NCI-H460 (cell line): Measurements from ENCODE around the gene VWF. TPM values are rescaled to one million over a fixed set of nuclear protein-coding genes. Genes with fewer than 3 reads are reported as not detected.
"Not testable (repeated sequence)": the region's sequence is repeated elsewhere in the genome, so short reads cannot be mapped to it uniquely, and the experiment has no call there.

Experiments used
- DNase-seq: peaks from one replicate; pipeline ENCODE4 v3.0.0-alpha.2; 2016; ENCODE audit warnings: low read depth; ENCODE audit errors: extremely low read depth
- total RNA-seq: library from RNA; depleted of rRNA; stranded (reverse); fragments of >200 nt; shearing (Covaris generic); gene quantifications from 2 replicates; pipeline ENCODE4 v1.2.3, GENCODE V29; 2014

VWF gene
- total RNA-seq, 1 experiment from 2014 or later, result 0.02 TPM

- DNase-seq, result not testable (repeated sequence)
Measured at GRCh38 chr12:6010631-6011350, 113.7 kb downstream of the VWF start.

- no peak for DNase-seq
Measured at GRCh38 chr12:5997260-5997659, 127.2 kb downstream of the VWF start.

DNA sequence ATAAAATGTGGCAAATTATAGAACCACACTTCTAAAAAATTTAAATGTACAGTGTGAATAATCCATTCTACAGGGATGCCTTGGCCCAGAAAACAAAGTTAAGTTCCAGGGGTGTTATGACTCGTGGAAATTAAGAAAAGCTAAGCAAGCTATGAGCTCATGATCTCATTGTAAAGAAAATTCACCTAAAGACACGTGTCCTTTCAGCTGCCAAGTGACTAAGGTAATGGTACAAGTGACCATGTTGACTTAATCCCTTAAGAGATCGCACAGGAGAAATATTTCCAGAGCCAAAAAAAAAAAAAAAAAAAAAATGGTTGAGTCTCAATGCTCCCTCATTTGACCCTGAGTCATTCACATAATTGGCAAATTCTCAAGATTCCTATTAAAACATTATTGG is 128.0 kb downstream of the VWF start:
- DNase-seq, result no peak

DNA sequence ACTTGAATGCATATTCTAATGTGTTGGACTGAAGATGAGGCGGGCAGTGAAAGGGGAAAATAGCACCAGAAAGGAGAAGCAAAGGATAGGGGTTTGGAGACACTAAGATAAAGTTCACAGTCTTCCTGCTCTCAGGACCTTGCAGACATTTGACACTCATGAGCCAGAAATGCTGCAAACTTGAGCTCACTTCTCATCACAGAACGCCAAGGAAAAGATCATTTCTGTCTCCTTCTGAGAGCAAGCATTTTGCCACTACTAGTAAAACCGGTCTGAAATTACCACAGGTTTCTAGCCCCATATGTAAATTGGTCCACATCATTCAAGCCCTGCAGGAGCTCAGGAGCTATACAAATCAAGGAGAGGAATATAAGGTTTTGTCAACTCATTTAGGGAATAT is 134.8 kb downstream of the VWF start:
- DNase-seq, result no peak

GRCh38 chr12:5988659-5989116 is 135.8 kb downstream of the VWF start:
- peak; percentile 54 for DNase-seq

DNA sequence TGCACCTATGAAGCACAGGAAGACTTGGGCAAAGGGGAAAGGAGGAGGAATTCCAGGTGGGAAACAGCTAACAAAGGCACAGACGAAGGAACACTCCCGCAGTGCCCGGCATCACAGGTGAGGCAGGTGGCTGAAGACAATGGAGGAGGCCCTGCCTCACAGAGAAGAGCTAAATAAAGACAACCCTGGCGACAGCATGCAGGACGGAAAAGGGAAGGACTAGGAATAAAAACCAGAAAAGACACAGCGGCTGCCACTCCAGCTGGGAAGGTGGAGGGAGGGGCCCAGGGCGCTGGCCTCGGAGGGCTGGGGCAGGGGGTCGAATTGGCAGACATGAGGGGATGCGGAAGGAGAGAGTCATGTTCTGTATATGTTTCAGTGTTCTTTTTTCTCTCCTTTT is 136.4 kb downstream of the VWF start:
- no peak for DNase-seq

GRCh38 chr12:5987573-5987972 is 136.9 kb downstream of the VWF start:
- no peak for DNase-seq

- DNase-seq, result no peak
Measured at GRCh38 chr12:5985471-5985870, 139.0 kb downstream of the VWF start.

- DNase-seq, result no peak
Measured at GRCh38 chr12:5984873-5985272, 139.6 kb downstream of the VWF start.

- no peak for DNase-seq
Measured at GRCh38 chr12:5982106-5982505, 142.4 kb downstream of the VWF start.

DNA sequence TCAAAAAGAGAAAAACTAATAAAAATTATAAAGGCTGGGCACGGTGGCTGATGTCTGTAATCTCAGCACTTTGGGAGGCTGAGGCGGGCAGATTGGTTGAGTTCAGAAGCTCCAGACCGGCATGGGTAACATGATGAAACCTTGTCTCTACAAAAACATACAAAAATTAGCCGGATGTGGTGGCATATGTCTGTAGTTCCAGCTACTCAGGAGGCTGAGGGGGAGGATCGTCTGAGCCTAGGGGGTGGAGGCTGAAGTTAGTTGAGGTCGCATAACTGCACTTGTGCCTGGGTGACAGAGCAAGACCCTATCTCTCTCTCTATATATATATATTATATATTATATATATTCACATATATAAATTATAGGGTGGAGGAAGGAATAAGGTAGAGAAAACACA is 146.9 kb downstream of the VWF start:
- DNase-seq, result no peak

DNA sequence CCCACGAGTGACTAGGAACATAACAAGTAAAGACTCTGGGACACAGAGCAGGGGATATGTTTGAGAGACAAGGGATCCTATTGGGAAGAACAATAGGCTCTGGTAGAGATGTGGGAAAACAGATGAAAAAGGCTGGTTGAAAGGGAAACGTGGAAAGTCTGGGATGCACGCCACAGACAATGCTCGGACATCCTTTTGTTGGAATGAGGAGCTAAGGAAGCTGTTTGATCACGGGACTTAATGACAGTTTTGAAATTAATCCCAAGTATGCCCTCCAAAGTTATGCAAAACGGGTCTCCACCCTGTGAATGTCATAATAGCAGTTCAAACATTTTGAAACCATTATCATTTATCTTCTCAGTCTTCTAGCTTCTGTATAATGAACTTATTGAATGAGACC is 147.8 kb downstream of the VWF start:
- no peak for DNase-seq

DNA sequence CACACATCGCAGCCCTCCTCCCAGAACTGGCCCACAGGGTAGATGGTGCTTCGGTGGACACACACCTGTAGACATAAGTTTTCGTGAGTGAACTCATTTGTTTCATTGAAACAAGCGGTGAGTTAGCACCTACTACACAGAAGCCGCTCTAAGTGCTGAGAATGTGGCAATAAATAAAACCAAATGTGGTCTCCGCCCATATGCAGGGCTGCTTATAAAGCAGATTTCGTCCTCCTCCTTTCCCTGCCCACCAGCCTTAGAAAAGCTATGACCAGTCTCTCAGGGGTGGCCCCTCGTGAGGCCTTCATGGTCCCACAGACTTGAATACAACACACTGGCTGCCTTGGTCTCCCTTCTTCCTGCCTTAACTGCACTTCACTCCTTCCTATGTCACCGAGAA is 148.3 kb downstream of the VWF start:
- no peak for DNase-seq

- no peak for DNase-seq
Measured at GRCh38 chr12:5973461-5974115, 150.9 kb downstream of the VWF start.

- no peak for DNase-seq
Measured at GRCh38 chr12:5972387-5972786, 152.1 kb downstream of the VWF start.

DNA sequence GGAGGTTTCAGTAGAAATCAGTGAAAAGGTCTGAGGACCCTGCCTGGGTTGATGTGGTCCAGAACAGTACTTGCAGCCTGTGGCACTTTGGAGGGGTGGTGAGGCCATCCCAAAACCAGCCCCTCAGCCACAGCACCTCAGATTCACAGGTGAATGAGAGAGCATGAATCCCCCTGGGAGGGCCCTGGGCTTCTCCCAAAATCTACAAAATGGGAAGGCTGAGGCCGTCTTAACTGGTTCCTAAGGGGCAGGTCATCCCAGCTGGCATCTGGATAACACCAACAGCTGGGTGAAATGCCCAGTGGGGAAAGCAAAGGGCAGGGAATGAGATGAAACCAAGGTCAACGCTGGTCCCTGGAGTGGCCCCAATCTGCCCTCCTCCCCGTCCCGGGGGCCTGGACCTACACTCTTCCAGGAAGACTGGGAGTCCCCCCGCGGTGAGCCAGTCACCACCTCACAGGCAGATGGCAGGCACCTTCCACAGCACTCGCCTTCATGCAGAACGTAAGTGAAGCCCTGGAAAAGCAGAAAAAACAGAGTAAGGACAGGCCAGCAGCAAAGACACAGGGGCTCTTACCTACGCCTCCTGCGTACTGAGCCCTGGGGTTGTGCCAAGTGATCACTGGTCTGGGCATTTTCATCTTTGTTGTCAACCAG is 153.1 kb downstream of the VWF start:
- no peak for DNase-seq

DNA sequence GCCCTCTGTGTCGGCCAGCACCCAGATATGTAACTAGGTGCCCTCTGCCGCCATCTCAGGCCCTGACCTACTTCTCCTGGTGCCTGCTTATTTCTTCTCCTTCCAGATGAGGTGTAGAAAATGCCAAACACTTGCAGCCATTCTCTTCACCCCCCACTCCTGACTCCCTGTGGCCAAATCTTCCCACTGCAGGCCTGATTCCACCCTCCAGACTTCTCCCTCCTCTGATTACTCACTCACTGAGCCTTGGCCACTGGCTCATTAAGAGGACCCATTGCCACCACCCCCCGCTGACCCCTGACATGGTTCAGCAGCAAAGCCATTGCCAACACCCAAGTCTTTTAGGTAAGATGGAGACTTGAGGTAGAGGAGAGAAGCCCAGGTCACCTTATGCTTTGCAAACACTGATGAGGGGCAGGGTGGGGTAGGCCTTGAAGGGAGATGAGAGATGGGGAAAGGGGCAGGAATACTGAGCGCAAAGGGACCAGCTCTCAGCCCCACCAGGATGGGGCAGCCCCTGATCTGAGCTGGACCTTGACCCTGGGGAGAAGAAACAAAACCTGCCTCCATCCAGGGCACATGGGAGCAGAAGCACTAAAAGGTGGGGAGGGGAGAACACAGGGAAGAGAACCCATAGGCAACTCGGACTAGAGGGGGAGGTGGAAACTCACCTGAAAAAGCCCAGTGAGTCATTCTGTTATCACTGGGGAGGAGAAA is 154.3 kb downstream of the VWF start:
- DNase-seq, result no peak

- no peak for DNase-seq
Measured at GRCh38 chr12:5969156-5969973, 155.1 kb downstream of the VWF start.

DNA sequence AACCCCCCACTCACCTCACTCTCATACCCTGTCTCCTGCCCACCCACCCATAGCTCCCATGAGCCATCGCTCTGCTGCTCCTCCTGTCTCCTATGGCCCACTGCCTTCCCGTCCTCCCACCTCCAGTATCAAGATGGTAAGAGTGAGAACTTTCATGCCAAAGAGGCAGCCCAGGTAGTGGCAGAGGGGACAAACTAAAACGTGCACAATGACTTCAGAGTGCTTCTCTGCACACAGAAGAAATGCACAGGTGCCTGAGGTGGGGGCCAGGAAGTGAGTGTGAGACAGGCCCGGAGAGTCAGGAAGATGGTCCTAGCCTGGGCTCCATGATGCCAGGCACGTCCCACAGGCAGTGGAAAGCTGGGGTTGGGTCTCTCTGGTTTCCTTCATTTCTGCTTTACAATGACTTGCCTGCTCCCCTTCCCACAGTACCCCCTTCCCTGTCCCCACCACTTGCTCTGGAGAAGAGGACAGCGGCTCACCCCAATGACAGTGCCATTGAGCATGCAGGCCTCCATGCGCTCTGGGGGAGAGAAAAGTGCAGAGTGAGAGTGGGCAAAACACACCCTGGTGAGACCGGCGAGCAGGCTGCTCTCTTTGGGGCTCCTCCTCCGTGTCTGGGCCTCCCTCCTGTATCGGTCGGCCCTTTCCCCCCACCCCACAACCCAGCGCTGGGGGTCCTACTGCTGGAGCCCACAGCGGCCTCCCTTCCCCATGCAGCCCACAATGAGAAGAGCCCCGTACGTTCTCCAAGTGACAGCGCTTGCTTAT is 156.6 kb downstream of the VWF start:
- DNase-seq, result no peak
